GM19193 (cell line): ENCODE results near the gene KRT5.

Source experiments
- POLR2A ChIP-seq: IDR thresholded peaks from 4 replicates; pipeline ENCODE4 v1.6.1; 2011; ENCODE audit not compliant: insufficient read depth, insufficient read length; ENCODE audit errors: extremely low read depth

Gene KRT5

GRCh38 chr12:52542785-52543318 is 22.7 kb upstream of the KRT5 start:
- TF ChIP-seq POLR2A = no peak

GRCh38 chr12:52542157-52542556 is 22.0 kb upstream of the KRT5 start:
- no peak for TF ChIP-seq POLR2A

- no peak for TF ChIP-seq POLR2A
Observed at GRCh38 chr12:52541709-52542108, 21.5 kb upstream of the KRT5 start.

- TF ChIP-seq POLR2A = no peak
Observed at GRCh38 chr12:52540531-52540930, 20.3 kb upstream of the KRT5 start.

- no peak for TF ChIP-seq POLR2A
Observed at GRCh38 chr12:52539821-52540173, 19.6 kb upstream of the KRT5 start.

GRCh38 chr12:52539083-52539820 is 19.1 kb upstream of the KRT5 start:
- TF ChIP-seq POLR2A = no peak

GRCh38 chr12:52537101-52537500 is 16.9 kb upstream of the KRT5 start:
- TF ChIP-seq POLR2A = no peak

GRCh38 chr12:52535574-52535973 is 15.4 kb upstream of the KRT5 start:
- TF ChIP-seq POLR2A = no peak

DNA sequence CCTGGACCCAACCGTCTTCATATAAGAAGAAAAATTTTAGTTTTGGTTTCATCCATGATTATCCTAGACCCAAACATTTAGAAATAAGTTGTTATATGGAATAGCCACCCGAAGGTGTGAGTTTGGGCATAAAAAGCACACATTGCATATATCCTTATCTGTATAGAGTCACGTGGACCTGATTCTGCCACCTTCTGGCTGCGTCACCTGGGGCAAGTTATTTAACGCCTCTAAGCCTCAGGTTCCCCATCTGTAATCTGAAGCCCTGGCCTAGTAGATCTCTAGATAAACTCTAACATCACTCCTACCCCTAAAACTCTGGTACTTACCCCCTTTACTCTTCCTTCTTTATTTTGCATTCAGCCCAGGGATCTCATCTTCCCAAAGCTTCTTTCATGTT is 14.3 kb upstream of the KRT5 start:
- TF ChIP-seq POLR2A = no peak

- no peak for TF ChIP-seq POLR2A
Observed at GRCh38 chr12:52533686-52534470, 13.7 kb upstream of the KRT5 start.

DNA sequence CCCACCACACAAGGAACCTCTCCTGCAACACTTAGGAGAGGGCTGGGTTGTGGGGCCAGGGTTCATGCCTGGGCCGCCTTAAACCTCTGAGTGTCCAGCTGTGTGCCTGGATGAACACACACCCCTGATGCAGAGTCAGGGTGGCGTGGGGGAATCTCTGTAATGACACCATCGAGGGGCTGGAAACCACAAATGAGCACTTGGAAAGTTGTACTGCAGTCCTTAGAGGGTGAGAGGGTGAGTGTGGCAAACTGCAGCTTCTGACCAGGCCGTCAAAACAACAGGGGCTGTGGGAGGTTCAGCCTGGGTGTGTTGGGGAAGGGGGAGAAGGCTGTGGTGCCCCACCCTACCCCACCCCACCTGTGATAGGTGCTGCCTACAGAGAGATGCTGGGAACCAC is 12.4 kb upstream of the KRT5 start:
- no peak for TF ChIP-seq POLR2A

- no peak for TF ChIP-seq POLR2A
Observed at GRCh38 chr12:52531566-52532300, 11.5 kb upstream of the KRT5 start.

DNA sequence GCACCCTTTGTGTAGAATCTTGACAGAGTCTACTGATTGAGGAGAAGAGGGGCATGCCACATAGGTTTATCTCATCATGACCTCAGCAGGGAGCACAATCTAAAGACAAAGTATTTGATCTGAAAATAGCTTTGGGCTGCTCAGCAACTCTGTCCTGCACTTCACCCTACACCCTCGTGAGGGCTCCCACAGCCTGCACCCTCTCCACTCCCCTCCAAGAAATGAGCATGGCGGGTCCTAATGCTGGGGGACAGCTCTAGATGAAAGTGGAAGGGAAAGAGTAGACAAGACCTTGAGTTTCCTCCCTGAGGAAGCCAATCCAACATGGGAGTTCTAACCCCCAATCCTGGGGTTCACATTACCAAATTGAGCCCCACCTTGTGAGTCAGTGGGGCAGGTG is 10.7 kb upstream of the KRT5 start:
- TF ChIP-seq POLR2A = no peak

- TF ChIP-seq POLR2A = no peak
Observed at GRCh38 chr12:52530366-52530765, 10.2 kb upstream of the KRT5 start.

- no peak for TF ChIP-seq POLR2A
Observed at GRCh38 chr12:52529846-52530245, 9.7 kb upstream of the KRT5 start.
